SU-DHL-6 (cell line): ENCODE measurements around the gene SLC2A1.
A peak's percentile ranks its signal among the peaks of the same experiment; 100 is the strongest.

Source experiments
- H2AFZ ChIP-seq: fragments of 200-600 bp; sonication (generic); 2 replicates; pipeline ENCODE4 v1.6.1; 2014; ENCODE audit warnings: low read depth, mild to moderate bottlenecking, moderate library complexity, mixed read lengths, antibody characterized with exemption, low read length; ENCODE audit not compliant: severe bottlenecking
- H3F3A ChIP-seq: fragments of 200-600 bp; shearing (Covaris generic); 2 replicates; pipeline ENCODE4 v1.6.0; 2016; ENCODE audit warnings: antibody characterized with exemption, mild to moderate bottlenecking; ENCODE audit not compliant: insufficient read depth
- H3K27ac ChIP-seq: fragments of 200-600 bp; sonication (generic); 2 replicates; pipeline ENCODE4 v1.5.1; 2016; ENCODE audit warnings: low read depth, mild to moderate bottlenecking, low read length, moderate library complexity, mixed read lengths
- H3K27me3 ChIP-seq: fragments of 200-600 bp; sonication (generic), shearing (Covaris generic); 2 replicates; pipeline ENCODE4 v1.6.0; 2014; ENCODE audit warnings: mild to moderate bottlenecking, low read length
- H3K36me3 ChIP-seq: fragments of 200-600 bp; sonication (generic); 2 replicates; pipeline ENCODE4 v1.6.1; 2014; ENCODE audit warnings: mild to moderate bottlenecking, low read length, mixed read lengths
- H3K4me2 ChIP-seq: fragments of 300-600, 200-600 bp; shearing (Covaris generic), sonication (generic); 2 replicates; pipeline ENCODE4 v1.6.0; 2014; ENCODE audit warnings: low read length, low read depth, mild to moderate bottlenecking; ENCODE audit not compliant: poor library complexity, severe bottlenecking
- H3K4me3 ChIP-seq: fragments of 200-600 bp; sonication (generic); 2 replicates; pipeline ENCODE4 v1.5.1; 2014; ENCODE audit warnings: antibody characterized with exemption, low read length, mild to moderate bottlenecking, mixed read lengths; ENCODE audit not compliant: insufficient read depth, poor library complexity, severe bottlenecking
- H3K79me2 ChIP-seq: fragments of 200-600 bp; sonication (generic); 2 replicates; pipeline ENCODE4 v1.6.1; 2014; ENCODE audit warnings: mild to moderate bottlenecking, low read length, moderate library complexity; ENCODE audit not compliant: insufficient read depth
- H3K9ac ChIP-seq: fragments of 200-600 bp; sonication (generic); 2 replicates; pipeline ENCODE4 v1.7.0; 2014; ENCODE audit warnings: mild to moderate bottlenecking, low read length
- H3K9me2 ChIP-seq: fragments of 200-600 bp; sonication (generic); replicated peaks from 2 replicates; pipeline ENCODE4 v1.6.1; 2014; ENCODE audit warnings: low read length; ENCODE audit not compliant: insufficient read depth
- H3K9me3 ChIP-seq: fragments of 200-600 bp; sonication (generic); 2 replicates; pipeline ENCODE4 v1.6.1; 2014; ENCODE audit warnings: low read length, mixed read lengths; ENCODE audit not compliant: insufficient read depth
- H4K20me1 ChIP-seq: fragments of 200-600 bp; sonication (generic); 2 replicates; pipeline ENCODE4 v1.6.1; 2014; ENCODE audit warnings: low read depth, mild to moderate bottlenecking, antibody characterized with exemption, low read length, moderate library complexity, mixed read lengths
- EZH2phosphoT487 ChIP-seq: fragments of 200-600 bp; sonication (generic), shearing (Covaris generic); conservative IDR thresholded peaks from 2 replicates; pipeline ENCODE4 v1.6.1; 2018; ENCODE audit warnings: mild to moderate bottlenecking, antibody characterized with exemption, low read length, moderate library complexity, mixed read lengths
- TF ChIP-seq, protein P1 (sequence below): fragments of 200-600 bp; sonication (generic); IDR thresholded peaks from one replicate; pipeline ENCODE4 v1.5.1; 2017; ENCODE audit warnings: antibody characterized with exemption, mild to moderate bottlenecking, low read length, moderate library complexity; ENCODE audit not compliant: insufficient read depth, poor library complexity, severe bottlenecking

SLC2A1 gene

DNA sequence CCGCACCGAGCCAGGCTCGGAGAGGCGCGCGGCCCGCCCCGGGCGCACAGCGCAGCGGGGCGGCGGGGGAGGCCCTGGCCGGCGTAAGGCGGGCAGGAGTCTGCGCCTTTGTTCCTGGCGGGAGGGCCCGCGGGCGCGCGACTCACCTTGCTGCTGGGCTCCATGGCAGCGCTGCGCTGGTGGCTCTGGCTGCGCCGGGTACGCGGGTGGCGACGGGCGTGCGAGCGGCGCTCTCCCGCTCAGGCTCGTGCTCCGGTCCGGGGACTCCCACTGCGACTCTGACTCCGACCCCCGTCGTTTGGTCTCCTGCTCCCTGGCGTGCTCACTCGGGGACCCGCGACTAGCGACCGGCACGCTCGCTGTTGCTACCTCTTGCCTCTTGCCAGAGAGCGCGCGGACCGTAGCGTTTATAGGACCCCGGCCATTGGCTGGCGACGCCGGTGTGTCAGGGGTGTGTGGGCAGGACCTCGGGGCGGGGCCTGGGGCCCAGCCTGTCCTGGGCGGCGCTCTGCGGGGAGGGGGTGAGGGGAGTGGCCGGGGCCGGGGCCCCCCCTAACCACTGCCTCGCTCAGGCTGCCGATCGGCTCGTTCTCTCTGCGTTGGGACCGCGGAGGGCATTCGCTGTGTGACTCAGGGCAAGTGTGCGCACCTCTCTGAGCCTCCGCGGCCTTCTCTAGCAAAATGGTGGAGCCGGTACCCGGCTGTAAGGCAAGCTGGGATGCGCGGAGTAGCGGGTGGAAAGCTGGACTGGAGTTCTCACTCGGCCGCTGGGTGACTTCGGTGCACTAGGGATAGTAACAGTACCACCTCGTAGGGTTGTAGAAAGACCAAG, at the start of gene SLC2A1:
TSS of gene SLC2A1 (minus strand) at position 381 of the 832 bp plus-strand sequence. CDS start at position 164, 217 bp downstream.
- no peaks in the 10 kb centered on the region for H3K9me3 ChIP-seq
- TF ChIP-seq EZH2phosphoT487: no peak
- TF ChIP-seq, protein P1, sequence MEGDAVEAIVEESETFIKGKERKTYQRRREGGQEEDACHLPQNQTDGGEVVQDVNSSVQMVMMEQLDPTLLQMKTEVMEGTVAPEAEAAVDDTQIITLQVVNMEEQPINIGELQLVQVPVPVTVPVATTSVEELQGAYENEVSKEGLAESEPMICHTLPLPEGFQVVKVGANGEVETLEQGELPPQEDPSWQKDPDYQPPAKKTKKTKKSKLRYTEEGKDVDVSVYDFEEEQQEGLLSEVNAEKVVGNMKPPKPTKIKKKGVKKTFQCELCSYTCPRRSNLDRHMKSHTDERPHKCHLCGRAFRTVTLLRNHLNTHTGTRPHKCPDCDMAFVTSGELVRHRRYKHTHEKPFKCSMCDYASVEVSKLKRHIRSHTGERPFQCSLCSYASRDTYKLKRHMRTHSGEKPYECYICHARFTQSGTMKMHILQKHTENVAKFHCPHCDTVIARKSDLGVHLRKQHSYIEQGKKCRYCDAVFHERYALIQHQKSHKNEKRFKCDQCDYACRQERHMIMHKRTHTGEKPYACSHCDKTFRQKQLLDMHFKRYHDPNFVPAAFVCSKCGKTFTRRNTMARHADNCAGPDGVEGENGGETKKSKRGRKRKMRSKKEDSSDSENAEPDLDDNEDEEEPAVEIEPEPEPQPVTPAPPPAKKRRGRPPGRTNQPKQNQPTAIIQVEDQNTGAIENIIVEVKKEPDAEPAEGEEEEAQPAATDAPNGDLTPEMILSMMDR: no peak
- no peaks in the 10 kb centered on the region for H3K27me3 ChIP-seq
- H3K4me3 ChIP-seq: peak within 1 kb of the TSS; percentile 68
- 0 out of 2 replicates have a peak, but pooled peaks cover 3% of the 10 kb centered on the region for H3F3A ChIP-seq
- H3K79me2 ChIP-seq: peaks cover 42% of the 10 kb centered on the region
- no peaks in the 10 kb centered on the region; the same call in 1 of the 2 replicates for H4K20me1 ChIP-seq
- peak within 1 kb of the TSS; percentile 56 for H3K27ac ChIP-seq
- H3K9ac ChIP-seq: peak within 1 kb of the TSS; percentile 69
- H3K36me3 ChIP-seq: no peaks in the 10 kb centered on the region
- H2AFZ ChIP-seq: peak within 1 kb of the TSS; percentile 85
- H3K9me2 ChIP-seq: no peaks in the 10 kb centered on the region
- peak within 1 kb of the TSS; percentile 92 for H3K4me2 ChIP-seq

DNA sequence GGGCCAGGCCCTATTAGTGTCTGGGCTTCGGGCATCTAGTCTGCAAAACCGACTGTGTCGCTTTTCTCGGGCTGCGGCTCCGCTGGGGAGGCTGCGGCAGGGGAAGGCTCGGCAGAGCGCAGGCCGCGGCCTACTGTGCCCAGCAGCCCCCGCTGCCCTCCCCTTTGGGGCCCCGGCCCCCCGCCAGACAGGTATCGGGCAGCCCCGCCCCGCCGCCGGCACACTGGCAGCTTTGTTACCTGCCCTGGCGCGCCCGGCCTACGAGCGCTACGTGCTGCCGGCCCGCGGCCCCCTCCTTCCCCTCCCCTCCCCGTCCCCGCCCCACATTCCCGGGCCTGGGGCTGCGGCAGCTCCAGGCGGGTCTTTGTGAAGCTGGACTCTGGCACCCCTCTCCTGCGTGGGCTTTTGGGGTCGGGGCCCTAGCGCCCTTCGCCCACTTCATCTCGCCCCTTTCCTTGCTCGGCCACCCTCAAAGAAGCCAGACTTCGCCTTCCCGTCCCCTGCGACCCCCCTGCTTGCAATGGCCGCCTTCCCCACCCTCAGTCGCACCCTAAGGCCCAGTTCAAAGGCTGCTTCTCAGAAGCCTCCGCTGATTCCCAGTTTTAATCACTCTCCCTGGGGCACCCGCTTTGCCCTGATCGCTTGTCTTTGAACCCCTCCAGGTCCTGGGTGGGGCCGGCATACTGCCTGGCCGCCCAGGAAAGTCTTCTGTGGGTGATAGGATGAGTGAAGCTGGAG, 48.9 kb upstream of the SLC2A1 start:
- Histone ChIP-seq H3K9me3 (no peaks in the 10 kb centered on the region), H2AFZ (no peak overlapping the region), H3K79me2 (no peaks in the 10 kb centered on the region), H3K27ac (no peak overlapping the region), H3K4me3 (no peak overlapping the region), H4K20me1 (no peaks in the 10 kb centered on the region), H3K9ac (no peak overlapping the region), H3K27me3 (no peaks in the 10 kb centered on the region), H3K4me2 (no peak overlapping the region), H3K9me2 (no peaks in the 10 kb centered on the region), H3K36me3 (no peaks in the 10 kb centered on the region), H3F3A (no peaks in the 10 kb centered on the region)
- TF ChIP-seq EZH2phosphoT487: no peak
- TF ChIP-seq, protein P1: no peak

DNA sequence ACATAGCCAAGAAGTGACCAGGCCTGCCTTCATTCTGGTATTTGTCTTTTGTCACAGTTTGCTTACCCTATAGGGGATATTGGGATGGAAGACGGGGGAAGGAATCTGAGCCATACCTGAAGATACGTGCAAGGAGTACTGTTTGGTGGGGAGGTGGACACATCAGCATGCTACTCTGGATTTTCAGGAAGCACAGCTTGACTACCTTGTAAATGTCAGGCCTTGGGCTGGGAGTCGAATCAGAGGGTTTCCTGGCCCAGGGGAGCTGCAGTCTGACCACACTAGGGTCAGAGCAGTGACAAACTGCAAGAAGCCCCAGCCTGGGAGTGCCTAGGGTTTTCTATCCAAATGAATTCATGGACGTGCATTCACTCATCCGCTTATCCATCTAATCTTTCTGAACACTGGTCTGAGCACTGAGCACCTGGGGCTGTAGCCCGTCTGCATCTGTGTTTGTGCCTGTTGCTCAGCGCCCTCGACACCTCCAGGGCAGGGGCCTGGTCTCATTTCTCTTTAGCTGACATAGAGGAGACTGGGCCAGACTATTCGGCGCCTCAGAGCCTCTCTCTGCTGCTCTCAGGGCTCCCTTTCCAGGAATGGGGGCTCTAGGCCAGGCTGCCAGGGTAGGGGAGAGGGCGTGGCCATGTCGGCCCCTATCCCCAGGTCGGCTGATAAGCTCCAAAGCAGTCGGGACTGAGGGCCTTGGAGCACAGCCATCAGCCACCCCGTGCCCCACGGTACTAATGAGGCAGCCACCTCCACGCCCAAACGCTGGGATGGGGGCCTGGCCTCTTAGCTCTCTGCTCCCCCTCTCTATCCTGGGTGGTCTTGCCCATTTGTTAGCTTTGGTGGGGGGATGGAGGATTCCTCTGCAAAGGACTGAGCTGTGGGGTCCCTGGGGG, 47.0 kb upstream of the SLC2A1 start:
- Histone ChIP-seq H2AFZ (no peak overlapping the region), H3K79me2 (no peaks in the 10 kb centered on the region), H3K4me3 (no peak overlapping the region), H3K27ac (no peak overlapping the region), H4K20me1 (no peaks in the 10 kb centered on the region), H3K9me3 (no peaks in the 10 kb centered on the region), H3K36me3 (no peaks in the 10 kb centered on the region), H3K4me2 (no peak overlapping the region), H3K9me2 (no peaks in the 10 kb centered on the region), H3K9ac (no peak overlapping the region), H3K27me3 (no peaks in the 10 kb centered on the region), H3F3A (no peaks in the 10 kb centered on the region)
- TF ChIP-seq, protein P1: no peak
- TF ChIP-seq EZH2phosphoT487: no peak
